ENCODE measurements around the gene TIRAP.
A peak's percentile ranks its signal among the peaks of the same experiment; 100 is the strongest.

TIRAP gene

GRCh38 chr11:126281245-126281644 lies 1.6 kb upstream of the TIRAP start:
- H3K4me3 ChIP-seq (replicated peaks; ENCODE audit: low read depth, low read length), result no peak overlapping the region
- no peak for DNase-seq (ENCODE audit: low read depth)
- TF ChIP-seq, protein P1, sequence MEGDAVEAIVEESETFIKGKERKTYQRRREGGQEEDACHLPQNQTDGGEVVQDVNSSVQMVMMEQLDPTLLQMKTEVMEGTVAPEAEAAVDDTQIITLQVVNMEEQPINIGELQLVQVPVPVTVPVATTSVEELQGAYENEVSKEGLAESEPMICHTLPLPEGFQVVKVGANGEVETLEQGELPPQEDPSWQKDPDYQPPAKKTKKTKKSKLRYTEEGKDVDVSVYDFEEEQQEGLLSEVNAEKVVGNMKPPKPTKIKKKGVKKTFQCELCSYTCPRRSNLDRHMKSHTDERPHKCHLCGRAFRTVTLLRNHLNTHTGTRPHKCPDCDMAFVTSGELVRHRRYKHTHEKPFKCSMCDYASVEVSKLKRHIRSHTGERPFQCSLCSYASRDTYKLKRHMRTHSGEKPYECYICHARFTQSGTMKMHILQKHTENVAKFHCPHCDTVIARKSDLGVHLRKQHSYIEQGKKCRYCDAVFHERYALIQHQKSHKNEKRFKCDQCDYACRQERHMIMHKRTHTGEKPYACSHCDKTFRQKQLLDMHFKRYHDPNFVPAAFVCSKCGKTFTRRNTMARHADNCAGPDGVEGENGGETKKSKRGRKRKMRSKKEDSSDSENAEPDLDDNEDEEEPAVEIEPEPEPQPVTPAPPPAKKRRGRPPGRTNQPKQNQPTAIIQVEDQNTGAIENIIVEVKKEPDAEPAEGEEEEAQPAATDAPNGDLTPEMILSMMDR (IDR thresholded peaks at IDR 0.05; ENCODE audit: low read length, missing control alignments), result no peak

DNA sequence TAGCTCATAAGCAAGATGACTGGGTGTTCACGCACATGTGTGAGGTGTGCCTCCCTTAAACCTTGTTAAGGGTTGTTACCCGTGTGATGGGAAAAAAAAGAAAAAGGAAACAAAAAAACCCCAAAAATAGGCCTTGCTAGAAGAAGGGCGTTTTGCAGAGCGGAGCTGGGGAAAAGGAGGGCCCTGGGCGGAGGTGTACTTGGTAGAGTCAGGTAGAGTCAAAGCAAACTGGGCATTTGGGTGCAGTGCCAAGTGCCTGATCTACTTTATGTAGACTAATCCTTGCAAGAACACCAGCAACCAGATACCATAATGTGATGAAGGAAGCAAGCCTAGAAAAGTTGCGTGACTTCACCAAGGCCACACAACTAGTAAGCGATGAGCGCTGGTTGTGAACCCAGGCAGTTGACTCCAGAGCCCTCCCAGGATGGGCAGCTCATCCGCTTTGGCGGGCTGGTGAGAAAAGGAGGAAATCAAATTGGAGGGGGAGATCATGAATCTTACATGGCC lies 1.2 kb upstream of the TIRAP start:
- TF ChIP-seq, protein P1 (IDR thresholded peaks at IDR 0.05; ENCODE audit: low read length, missing control alignments), result no peak
- H3K4me3 ChIP-seq (replicated peaks; ENCODE audit: low read depth, low read length), result no peak overlapping the region
- DNase-seq (ENCODE audit: low read depth), result no peak

DNA sequence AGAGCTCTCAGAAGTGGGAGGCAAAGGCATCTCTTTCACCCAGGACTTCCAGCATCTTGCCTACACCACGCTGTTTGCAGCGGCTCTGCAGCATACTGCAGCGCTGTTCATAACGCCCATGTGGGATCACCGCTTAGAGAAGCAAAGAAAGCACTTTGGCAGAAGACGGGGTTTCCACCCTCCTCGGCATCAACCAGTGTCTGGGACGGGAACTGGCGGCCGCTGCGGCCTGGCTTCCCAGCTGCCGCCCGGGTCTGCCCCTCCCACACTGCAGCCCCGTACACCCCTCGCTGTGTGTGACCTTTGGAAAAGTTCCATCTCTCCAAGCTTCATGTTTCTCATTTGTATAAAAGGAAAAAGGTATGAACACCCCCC lies 545 bp upstream of the TIRAP start:
- peak overlapping the region; percentile 73 for H3K4me3 ChIP-seq (replicated peaks; ENCODE audit: low read depth, low read length)
- DNase-seq (ENCODE audit: low read depth), result peak; percentile 44
- TF ChIP-seq, protein P1 (IDR thresholded peaks at IDR 0.05; ENCODE audit: low read length, missing control alignments), result no peak

GRCh38 chr11:126284829-126285228 lies 1.9 kb downstream of the TIRAP start:
- peak; percentile 94 for DNase-seq (ENCODE audit: low read depth)
- no peak overlapping the region for H3K4me3 ChIP-seq (replicated peaks; ENCODE audit: low read depth, low read length)
- TF ChIP-seq, protein P1 (IDR thresholded peaks at IDR 0.05; ENCODE audit: low read length, missing control alignments), result no peak

DNA sequence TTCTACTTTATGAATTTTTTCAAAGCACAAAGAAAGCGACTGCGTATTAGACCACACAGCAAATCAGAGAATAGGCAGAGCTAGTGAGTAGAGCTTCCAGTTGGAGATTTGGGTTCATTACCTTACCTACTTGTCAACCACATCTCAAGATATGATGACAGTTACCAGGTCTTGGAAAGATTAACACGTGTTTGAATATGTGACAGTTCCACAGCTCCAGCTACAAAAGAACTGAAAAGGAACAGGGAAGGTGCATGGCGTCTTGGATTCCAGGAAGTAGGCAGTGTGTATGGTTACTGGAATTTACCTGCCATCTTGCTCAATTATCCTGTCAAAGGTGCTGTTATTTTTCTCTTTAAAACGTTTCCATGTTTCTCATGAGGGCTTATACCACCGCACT lies 5.3 kb downstream of the TIRAP start:
- TF ChIP-seq, protein P1 (IDR thresholded peaks at IDR 0.05; ENCODE audit: low read length, missing control alignments), result no peak
- no peak overlapping the region for H3K4me3 ChIP-seq (replicated peaks; ENCODE audit: low read depth, low read length)
- DNase-seq (ENCODE audit: low read depth), result no peak

GRCh38 chr11:126290887-126291286 lies 8.0 kb downstream of the TIRAP start:
- no peak overlapping the region for H3K4me3 ChIP-seq (replicated peaks; ENCODE audit: low read depth, low read length)
- TF ChIP-seq, protein P1 (IDR thresholded peaks at IDR 0.05; ENCODE audit: low read length, missing control alignments), result no peak
- no peak for DNase-seq (ENCODE audit: low read depth)

- TF ChIP-seq, protein P1 (IDR thresholded peaks at IDR 0.05; ENCODE audit: low read length, missing control alignments), result no peak
- DNase-seq (ENCODE audit: low read depth), result no peak
- H3K4me3 ChIP-seq (replicated peaks; ENCODE audit: low read depth, low read length), result no peak overlapping the region
Measured at GRCh38 chr11:126293726-126294125, 10.8 kb downstream of the TIRAP start.
